Urinary bladder (tissue), 4 donors: Measurements from ENCODE around the gene ILF2. TPM values are rescaled to one million over a fixed set of nuclear protein-coding genes. Genes with fewer than 3 reads are reported as not detected.
"Not testable (repeated sequence)": the region's sequence is repeated elsewhere in the genome, so short reads cannot be mapped to it uniquely, and the experiment has no call there.

Experiments
- DNase-seq: peaks from one replicate; pipeline ENCODE4 v3.0.0-alpha.2; 2015; ENCODE audit errors: extremely low spot score
- H3K27ac ChIP-seq: one replicate; pipeline ENCODE4 v1.5.1; 2013; ENCODE audit warnings: low read depth, mild to moderate bottlenecking, moderate library complexity
- H3K36me3 ChIP-seq: one replicate; pipeline ENCODE4 v1.6.1; 2013; ENCODE audit warnings: mild to moderate bottlenecking, moderate library complexity; ENCODE audit not compliant: insufficient read depth
- H3K4me1 ChIP-seq: one replicate; pipeline ENCODE4 v1.6.1; 2013; ENCODE audit warnings: mild to moderate bottlenecking, moderate library complexity; ENCODE audit not compliant: insufficient read depth
- H3K4me3 ChIP-seq: one replicate; pipeline ENCODE4 v1.5.1; 2013; ENCODE audit warnings: low read depth, low read length
- WGBS: extraction: QIAGEN DNeasy Blood & Tissue Kit; methylation state at CpG from one replicate; pipeline ENCODE4 v1.1.7; 2013; 5-methylcytosine and 5-hydroxymethylcytosine counted together
- polyA plus RNA-seq: library from polyadenylated mRNA; stranded (reverse); fragments of 200-250 nt; gene quantifications from one replicate; pipeline ENCODE4 v1.2.3, GENCODE V29; 2013
- total RNA-seq: library from RNA; depleted of rRNA; stranded (reverse); fragments of >200 nt; gene quantifications from one replicate; pipeline ENCODE4 v1.2.3, GENCODE V29; 2014
- donor health status: healthy with polysubstance abuse.
- donor health status: healthy.

Gene ILF2
- 132 TPM for total RNA-seq
- 77.2 TPM for polyA plus RNA-seq

DNA sequence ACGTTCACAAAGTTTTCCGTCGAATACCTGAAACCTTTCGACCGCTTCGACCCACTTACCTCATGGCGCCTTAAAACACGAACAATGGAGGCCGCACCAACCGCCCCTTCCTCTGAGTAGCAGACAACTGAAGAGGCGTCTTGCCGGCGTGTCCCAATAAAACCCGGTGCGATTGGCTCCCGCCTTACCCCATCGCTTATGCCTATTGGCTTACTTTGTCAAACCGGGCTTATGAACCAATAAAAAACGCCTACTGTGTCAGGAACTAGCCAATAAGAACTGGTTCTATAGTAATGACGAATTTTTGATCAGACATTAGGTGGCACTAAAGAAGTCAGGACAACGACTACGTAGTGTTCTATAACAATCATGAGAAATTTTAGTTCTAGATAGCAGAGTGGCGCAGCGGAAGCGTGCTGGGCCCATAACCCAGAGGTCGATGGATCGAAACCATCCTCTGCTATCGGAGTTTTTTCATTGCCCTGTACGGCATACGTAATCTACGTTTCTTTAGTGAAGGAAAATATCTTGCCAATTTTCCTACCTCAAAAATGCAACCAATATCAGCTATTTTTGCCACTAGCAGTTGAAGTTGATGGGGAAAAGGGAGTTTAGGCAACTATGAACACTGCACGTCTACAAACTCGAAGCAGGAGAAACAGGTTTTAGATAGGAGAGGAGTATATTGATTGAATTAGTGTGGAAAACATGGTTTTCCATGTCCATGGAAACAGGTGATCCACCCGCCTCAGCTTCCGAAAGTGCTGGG, at the start of gene ILF2:
Gene ILF2, minus strand, starts transcription at position 135 of the 769 bp plus-strand sequence. Its CDS starts 71 bp downstream, at position 64.
- peaks cover 7% of the 10 kb centered on the region for H3K36me3 ChIP-seq
- peak within 1 kb of the TSS; percentile 74 for H3K4me3 ChIP-seq
- peak within 1 kb of the TSS; percentile 82 for H3K27ac ChIP-seq
- peak; percentile 99 for DNase-seq
- no peaks in the 10 kb centered on the region for H3K4me1 ChIP-seq
- WGBS: under 1% methylated on average over 35 of the region's 35 CpGs

DNA sequence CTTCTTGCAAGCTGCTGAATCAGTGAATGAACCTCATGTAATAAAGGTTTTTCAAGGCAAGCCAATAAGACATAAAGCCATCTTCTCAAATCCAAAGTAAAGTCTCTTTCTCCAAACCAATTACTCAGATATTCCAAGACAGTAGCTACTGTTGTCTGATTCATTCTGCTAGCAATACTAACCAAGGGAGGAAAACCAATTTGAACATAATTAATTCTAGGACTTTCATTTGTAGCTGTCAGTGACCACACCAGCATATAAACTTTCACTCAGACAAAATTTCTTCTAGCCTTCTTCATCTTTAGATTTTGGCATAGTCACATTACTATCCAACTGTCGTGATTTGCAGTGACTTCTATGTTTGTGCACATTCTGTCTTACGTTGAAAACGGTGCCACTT, 46.5 kb upstream of the ILF2 start:
- Histone ChIP-seq H3K4me1 (no peaks in the 10 kb centered on the region), H3K36me3 (no peaks in the 10 kb centered on the region), H3K27ac (no peak overlapping the region), H3K4me3 (no peak overlapping the region)
- WGBS: 86% methylated on average over 3 of the region's 3 CpGs
- DNase-seq: no peak

DNA sequence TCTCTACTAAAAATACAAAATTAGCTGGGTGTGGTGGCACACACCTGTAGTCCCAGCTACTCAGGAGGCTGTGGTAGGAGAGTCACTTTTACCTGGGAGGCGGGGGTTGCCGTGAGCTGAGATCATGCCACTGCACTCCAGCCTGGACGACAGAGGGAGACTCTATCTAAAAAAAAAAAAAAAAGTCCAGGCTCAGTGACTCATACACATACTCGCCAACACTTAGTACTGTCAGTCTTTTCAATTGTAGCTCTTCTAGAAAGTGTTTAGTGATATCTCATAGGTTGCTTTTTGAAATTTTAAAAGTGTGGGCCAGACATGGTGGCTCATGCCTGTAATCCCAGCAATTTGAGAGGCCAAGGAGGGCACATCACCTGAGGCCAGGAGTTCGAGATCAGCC, 45.4 kb upstream of the ILF2 start:
- not testable (repeated sequence) for H3K27ac ChIP-seq, H3K4me3 ChIP-seq, DNase-seq, H3K36me3 ChIP-seq, H3K4me1 ChIP-seq
- WGBS: 84% methylated on average over 5 of the region's 5 CpGs

DNA sequence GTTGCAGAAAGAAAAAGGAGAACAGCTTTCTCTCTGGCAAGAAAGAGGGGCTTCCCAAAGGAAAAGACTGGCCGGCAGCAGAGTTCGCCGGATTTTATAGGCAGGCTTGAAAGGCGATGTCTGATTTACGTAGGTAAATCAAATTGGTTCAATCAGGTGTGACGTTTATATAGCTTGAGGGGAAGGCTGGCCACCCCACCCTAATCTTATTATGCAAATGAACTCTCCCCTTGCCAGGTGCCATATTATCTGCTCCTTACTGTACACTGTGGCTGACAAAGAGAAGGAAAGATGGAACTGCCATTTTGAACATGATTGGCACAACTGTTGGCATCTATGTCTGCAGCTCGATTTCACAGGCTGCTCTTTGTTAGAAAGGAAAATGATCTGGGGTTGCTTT, 40.2 kb upstream of the ILF2 start:
- 30% methylated on average over 7 of the region's 7 CpGs for WGBS
- no peak for DNase-seq
- H3K4me1 ChIP-seq: no peaks in the 10 kb centered on the region
- no peak overlapping the region for H3K4me3 ChIP-seq
- no peaks in the 10 kb centered on the region for H3K36me3 ChIP-seq
- no peak overlapping the region for H3K27ac ChIP-seq

DNA sequence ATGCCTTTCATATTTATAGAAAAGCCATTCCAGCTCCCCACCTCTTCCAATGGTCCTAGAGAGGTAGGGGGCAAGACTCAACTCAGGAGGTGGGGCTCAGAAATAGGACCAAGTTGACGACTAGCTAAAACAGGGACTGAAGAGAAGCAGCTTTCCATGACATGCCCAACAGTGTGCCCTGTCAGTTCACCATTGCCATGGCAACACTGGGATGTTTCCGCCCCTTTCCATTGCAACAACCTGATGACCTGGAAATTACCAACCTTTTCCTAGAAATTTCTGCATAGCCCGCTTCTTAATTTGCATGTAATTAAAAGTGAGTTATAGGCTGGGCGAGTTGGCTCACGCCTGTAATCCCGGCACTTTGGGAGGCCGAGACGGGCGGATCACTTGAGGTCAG, 34.7 kb upstream of the ILF2 start:
- Histone ChIP-seq H3K36me3 (no peaks in the 10 kb centered on the region), H3K27ac (no peak overlapping the region), H3K4me3 (no peak overlapping the region), H3K4me1 (no peaks in the 10 kb centered on the region)
- 90% methylated on average over 9 of the region's 9 CpGs for WGBS
- no peak for DNase-seq

DNA sequence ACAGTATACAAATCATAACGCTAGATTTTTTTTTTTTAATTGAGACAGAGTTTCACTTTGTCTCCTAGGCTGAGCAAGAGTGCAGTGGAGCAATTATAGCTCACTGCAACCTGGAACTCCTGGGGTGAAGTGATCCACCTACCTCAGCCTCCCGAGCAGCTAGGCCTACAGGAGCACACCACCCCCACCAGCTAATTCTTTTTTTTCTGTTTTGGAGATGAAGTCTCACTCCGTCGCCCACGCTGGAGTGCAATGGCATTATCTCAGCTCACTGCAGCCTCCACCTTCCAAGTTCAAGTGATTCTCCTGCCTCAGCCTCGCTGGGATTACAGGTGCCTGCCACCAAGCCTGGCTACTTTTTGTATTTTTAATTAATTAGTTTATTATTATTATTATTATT, 29.0 kb upstream of the ILF2 start:
- WGBS: 93% methylated on average over 6 of the region's 6 CpGs
- no peak for DNase-seq
- no peaks in the 10 kb centered on the region for H3K36me3 ChIP-seq
- H3K4me3 ChIP-seq: no peak overlapping the region
- no peaks in the 10 kb centered on the region for H3K4me1 ChIP-seq
- no peak overlapping the region for H3K27ac ChIP-seq

DNA sequence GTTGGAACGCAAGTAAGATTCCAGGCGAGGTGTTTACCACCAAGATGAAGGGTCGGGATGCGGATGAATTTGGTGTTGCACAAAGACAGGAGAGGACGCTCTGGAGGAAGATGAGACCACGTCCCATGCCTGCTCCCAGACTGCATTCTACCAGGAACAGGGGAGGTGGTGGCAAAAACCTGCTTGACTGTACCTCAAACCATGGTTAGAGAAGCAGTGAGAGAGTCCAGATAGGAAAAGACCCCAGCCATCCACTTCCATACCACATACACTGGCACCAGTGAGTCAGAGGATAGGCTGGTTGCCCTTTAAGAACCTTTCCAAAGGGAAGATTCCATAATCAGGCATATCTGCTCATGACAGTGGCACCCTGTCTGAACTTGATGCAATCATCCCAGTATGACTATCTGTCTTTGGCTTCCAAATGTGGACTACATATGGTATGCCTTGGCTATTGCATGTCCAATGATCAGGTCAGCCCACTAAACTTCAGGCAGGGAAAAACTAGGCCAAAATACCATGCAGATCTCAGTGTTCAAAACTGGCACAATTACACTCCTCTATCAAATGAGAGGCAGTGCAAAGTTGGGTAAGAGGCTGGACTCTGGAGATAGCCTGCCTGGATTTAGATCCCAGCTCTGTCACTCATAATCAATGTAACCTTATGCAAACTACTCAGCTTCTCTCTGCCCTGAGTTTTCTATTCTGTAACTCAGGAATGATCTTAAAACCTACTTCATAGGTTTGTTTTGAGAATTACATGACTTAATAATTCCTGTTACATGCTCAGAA, 28.3 kb upstream of the ILF2 start:
- no peak overlapping the region for H3K27ac ChIP-seq
- no peak for DNase-seq
- H3K4me1 ChIP-seq: no peaks in the 10 kb centered on the region
- H3K4me3 ChIP-seq: no peak overlapping the region
- no peaks in the 10 kb centered on the region for H3K36me3 ChIP-seq
- 88% methylated on average over 6 of the region's 6 CpGs for WGBS

DNA sequence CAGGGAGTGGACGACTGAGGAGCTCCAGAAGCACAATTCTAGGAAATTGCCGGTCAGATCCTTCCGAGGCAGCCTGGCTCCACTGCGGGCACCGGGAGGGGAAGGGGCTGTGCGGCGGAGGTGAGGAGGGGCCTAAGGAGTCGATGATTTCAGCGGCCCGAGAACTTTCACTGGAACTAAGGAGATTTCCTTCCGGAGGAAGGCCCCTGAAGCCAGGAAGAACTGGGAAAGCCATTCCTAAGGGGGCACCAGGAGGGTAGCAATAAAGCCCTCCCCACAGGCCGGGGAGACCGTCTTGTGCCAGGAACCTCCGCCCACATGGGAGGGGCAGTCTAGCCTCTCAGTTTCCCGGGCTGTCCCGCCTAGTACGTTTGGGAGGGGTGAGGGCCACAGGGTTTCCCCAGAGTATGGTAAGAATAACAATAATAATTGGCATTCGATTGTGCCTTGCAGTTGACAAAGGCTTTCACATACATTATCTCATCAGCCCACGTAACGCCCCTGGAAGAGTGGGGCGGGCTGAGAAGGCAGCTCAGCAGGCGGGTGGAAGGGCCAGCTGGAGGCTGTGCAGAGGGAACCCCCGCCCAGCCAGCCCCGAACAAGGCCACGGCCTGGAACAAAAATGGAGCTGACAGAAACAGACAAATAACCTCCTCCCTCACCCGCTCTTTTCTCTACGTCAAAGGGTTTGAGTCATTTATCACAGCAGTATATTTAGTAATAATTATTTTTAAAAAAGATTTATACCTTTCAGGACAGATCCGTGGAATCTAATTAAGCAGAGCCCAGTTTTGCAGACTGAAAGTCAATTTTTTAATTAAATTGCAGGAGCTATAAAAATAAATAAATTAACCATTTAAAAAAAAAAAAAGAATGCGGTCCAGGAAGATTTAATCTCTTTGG, 27.5 kb upstream of the ILF2 start:
- 23% methylated on average over 29 of the region's 29 CpGs for WGBS
- no peaks in the 10 kb centered on the region for H3K36me3 ChIP-seq

DNA sequence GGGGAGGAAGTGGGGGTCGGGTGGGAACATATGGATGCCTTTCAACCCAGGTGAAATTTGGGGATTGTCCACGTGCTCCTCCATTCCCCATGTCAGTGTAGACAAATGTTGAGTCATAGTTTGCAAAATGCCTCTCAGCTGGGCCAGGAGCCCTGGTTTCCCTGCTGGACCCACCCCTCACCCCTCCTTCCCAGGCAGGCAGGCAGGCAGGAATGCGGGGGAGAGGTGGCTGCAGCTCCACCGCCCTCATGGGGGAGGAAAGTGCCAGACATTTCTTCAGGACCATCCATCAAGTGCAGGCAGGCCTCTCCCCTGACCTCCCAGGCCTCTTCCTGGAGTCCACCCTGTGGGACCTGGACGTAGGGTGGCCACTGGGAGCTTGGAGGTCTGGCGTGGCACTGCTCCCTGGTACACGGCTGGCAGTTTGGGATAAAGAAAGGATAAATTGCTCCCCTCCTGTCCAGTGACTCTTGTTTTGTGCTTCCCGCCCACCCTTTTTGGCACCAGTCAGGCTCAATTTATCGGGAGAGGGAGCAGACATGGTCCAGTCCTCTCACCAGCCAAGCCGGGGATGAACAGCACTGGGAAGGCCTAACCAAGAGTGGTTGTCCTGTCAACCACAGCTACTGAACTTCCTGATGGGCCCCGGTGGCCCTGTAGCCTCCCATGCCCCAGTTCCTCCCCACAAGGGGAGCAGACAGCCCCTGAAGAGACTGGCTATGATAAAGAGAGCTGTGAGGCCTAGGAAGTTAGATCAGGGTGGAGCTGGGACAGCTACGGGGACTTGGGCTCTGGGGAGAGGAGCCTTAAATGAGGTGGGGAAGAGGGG, 26.6 kb upstream of the ILF2 start:
- peak overlapping the region; percentile 30 for H3K27ac ChIP-seq
- no peak for DNase-seq
- no peaks in the 10 kb centered on the region for H3K4me1 ChIP-seq
- no peaks in the 10 kb centered on the region for H3K36me3 ChIP-seq
- H3K4me3 ChIP-seq: no peak overlapping the region
- 60% methylated on average over 12 of the region's 12 CpGs for WGBS

More for the DNA sequence above, 27.5 kb upstream of the ILF2 start:
- peak overlapping the region; percentile 43 for H3K27ac ChIP-seq
- peak; percentile 28 for DNase-seq
- H3K4me1 ChIP-seq: no peaks in the 10 kb centered on the region
- no peak overlapping the region for H3K4me3 ChIP-seq

DNA sequence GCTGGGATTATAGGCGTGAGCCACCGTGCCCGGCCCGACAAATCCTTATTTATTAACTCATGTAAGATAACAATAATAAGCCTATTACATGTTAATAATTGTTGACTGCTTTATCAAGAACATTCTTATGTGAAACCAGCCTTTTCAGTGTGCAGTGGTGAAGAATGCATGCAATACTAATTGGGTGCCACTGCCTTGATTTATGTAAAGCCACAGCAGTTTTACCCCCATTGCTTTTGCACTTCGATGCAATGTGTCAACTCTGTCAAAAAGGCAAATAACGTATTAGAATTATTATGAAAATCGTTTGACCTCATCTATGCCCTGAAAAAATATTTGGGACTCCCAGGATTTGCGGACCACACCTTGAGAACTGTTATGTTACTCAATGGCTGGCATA, 25.9 kb upstream of the ILF2 start:
- 87% methylated on average over 8 of the region's 8 CpGs for WGBS
- no peaks in the 10 kb centered on the region for H3K4me1 ChIP-seq

DNA sequence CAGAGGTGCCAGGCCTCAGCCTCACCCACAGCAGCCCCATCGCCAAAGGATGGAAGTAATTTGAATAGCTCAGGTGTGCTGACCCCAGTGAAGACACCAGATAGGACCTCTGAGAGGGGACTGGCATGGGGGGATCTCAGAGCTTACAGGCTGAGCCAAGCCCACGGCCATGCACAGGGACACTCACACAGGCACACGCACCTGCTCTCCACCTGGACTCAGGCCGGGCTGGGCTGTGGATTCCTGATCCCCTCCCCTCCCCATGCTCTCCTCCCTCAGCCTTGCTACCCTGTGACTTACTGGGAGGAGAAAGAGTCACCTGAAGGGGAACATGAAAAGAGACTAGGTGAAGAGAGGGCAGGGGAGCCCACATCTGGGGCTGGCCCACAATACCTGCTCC, 22.7 kb upstream of the ILF2 start:
- no peaks in the 10 kb centered on the region for H3K4me1 ChIP-seq
- no peaks in the 10 kb centered on the region for H3K36me3 ChIP-seq
- no peak for DNase-seq
- no peak overlapping the region for H3K27ac ChIP-seq
- 79% methylated on average over 4 of the region's 4 CpGs for WGBS
- no peak overlapping the region for H3K4me3 ChIP-seq

More for the DNA sequence above, 25.9 kb upstream of the ILF2 start:
- Histone ChIP-seq H3K36me3 (no peaks in the 10 kb centered on the region), H3K4me3 (no peak overlapping the region), H3K27ac (no peak overlapping the region)
- DNase-seq: no peak

DNA sequence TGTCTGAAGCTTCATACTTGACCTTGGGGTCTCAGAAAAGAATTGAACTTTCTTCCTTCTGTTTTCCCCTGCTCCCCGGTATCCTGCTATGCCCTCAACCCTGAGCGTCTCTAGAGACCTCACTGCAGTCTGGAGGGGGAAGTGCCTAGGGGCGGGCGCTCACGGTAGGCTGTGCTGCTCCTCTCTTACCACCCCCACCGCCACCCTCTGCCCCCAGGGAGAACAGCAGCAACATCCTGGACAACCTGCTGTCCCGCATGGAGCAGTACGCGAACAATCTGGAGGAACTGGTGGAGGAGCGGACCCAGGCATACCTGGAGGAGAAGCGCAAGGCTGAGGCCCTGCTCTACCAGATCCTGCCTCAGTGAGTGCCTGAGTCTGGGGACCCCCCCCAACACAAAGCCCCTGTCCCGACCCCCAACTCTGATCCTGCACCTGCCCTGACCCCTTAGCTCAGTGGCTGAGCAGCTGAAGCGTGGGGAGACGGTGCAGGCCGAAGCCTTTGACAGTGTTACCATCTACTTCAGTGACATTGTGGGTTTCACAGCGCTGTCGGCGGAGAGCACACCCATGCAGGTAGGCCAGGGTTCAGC, 18.0 kb upstream of the ILF2 start:
- no peak for DNase-seq
- H3K27ac ChIP-seq: no peak overlapping the region
- no peaks in the 10 kb centered on the region for H3K4me1 ChIP-seq
- no peaks in the 10 kb centered on the region for H3K36me3 ChIP-seq
- H3K4me3 ChIP-seq: no peak overlapping the region
- WGBS: 89% methylated on average over 18 of the region's 18 CpGs
